IMR-90 (cell line): ENCODE data around the gene VIT. TPM values are rescaled to one million over a fixed set of nuclear protein-coding genes. Genes with fewer than 3 reads are reported as not detected.

ENCODE experiments used
- ATAC-seq: fragments of 200-7000 bp; cut with Tn5 transposase; 2 replicates; pipeline ENCODE4 v1.9.1; 2020; ENCODE audit warnings: low read depth, mild to moderate bottlenecking, moderate library complexity
- BruUV-seq: library from RNA; stranded (reverse); fragments of 400-500 nt; replicated peaks from 2 replicates; lab custom pipeline; 2021; lab: Mats Ljungman, UMichigan
- CTCF ChIA-PET: fragments of 300-600 bp; formaldehyde crosslinking; extraction: SDS; loops from one replicate; lab custom pipeline; 2021; ENCODE audit warnings: antibody characterized with exemption; lab: Yijun Ruan, JAX
- POLR2A ChIA-PET: fragments of 300-600 bp; sonication (Branson Sonifier 250); formaldehyde crosslinking; loops from one replicate; lab custom pipeline; 2022; ENCODE audit warnings: antibody characterized with exemption; ENCODE audit not compliant: unreplicated experiment; lab: Charles Lee
- DNase-seq: peaks from one replicate; pipeline ENCODE4 v3.0.0; 2013
- H2AFZ ChIP-seq: replicated peaks from 2 replicates; pipeline ENCODE3; 2013; ENCODE audit warnings: low read length, mild to moderate bottlenecking; ENCODE audit not compliant: poor library complexity
- H2AK5ac ChIP-seq: 2 replicates; pipeline ENCODE4 v1.6.1; 2013; ENCODE audit warnings: low read depth, low read length, inconsistent platforms
- H2AK9ac ChIP-seq: replicated peaks from 2 replicates; pipeline ENCODE3; 2013; ENCODE audit warnings: mild to moderate bottlenecking, low read depth, low read length, moderate library complexity; ENCODE audit not compliant: poor library complexity
- H2BK120ac ChIP-seq: 2 replicates; pipeline ENCODE4 v1.6.1; 2013; ENCODE audit warnings: low read depth, low read length, inconsistent platforms
- H2BK15ac ChIP-seq: 3 replicates; pipeline ENCODE4 v1.6.1; 2013; ENCODE audit warnings: low read depth, low read length, inconsistent platforms
- H2BK20ac ChIP-seq: 2 replicates; pipeline ENCODE4 v1.6.1; 2013; ENCODE audit warnings: low read depth, mild to moderate bottlenecking, inconsistent platforms, low read length, moderate library complexity
- H2BK5ac ChIP-seq: 2 replicates; pipeline ENCODE4 v1.6.1; 2013; ENCODE audit warnings: mild to moderate bottlenecking, low read depth, low read length, inconsistent platforms; ENCODE audit not compliant: poor library complexity, severe bottlenecking
- H3K14ac ChIP-seq: replicated peaks from 2 replicates; pipeline ENCODE4 v1.6.1; 2013; ENCODE audit warnings: low read depth, low read length, inconsistent platforms
- H3K18ac ChIP-seq: 2 replicates; pipeline ENCODE4 v1.6.1; 2013; ENCODE audit warnings: low read depth, low read length, control low read depth
- H3K23ac ChIP-seq: 2 replicates; pipeline ENCODE4 v1.6.1; 2013; ENCODE audit warnings: low read depth, low read length, inconsistent platforms
- H3K27ac ChIP-seq: 2 replicates; pipeline ENCODE4 v1.5.1; 2013; ENCODE audit warnings: mild to moderate bottlenecking, control low read depth, low read length; ENCODE audit not compliant: insufficient read depth
- H3K27me3 ChIP-seq: 2 replicates; pipeline ENCODE4 v1.6.1; 2013; ENCODE audit warnings: low read length; ENCODE audit not compliant: control insufficient read depth, insufficient read depth
- H3K36me3 ChIP-seq: 2 replicates; pipeline ENCODE4 v1.6.1; 2013; ENCODE audit warnings: low read length, mixed read lengths; ENCODE audit not compliant: control insufficient read depth, insufficient read depth
- H3K4ac ChIP-seq: 2 replicates; pipeline ENCODE4 v1.6.1; 2013; ENCODE audit warnings: low read depth, low read length, inconsistent platforms
- H3K4me1 ChIP-seq: 2 replicates; pipeline ENCODE4 v1.6.1; 2013; ENCODE audit warnings: low read length, mixed read lengths; ENCODE audit not compliant: control insufficient read depth, insufficient read depth
- H3K4me2 ChIP-seq: 2 replicates; pipeline ENCODE4 v1.6.1; 2013; ENCODE audit warnings: low read depth, mild to moderate bottlenecking, control low read depth, low read length, moderate library complexity
- H3K4me3 ChIP-seq: 2 replicates; pipeline ENCODE4 v1.5.1; 2013; ENCODE audit warnings: low read depth, mild to moderate bottlenecking, control low read depth, low read length, moderate library complexity; ENCODE audit not compliant: insufficient read depth
- H3K56ac ChIP-seq: 2 replicates; pipeline ENCODE4 v1.6.1; 2013; ENCODE audit warnings: low read length, inconsistent platforms; ENCODE audit not compliant: insufficient read depth; ENCODE audit errors: extremely low read depth
- H3K79me1 ChIP-seq, 2 experiments: 2 replicates each; pipeline ENCODE4 v1.6.1; 2013; ENCODE audit warnings: low read length in 2 of 2, inconsistent platforms in 1 of 2, low read depth in 1 of 2
- H3K9ac ChIP-seq: 2 replicates; pipeline ENCODE4 v1.6.1; 2013; ENCODE audit warnings: low read depth, low read length, control low read depth
- H3K9me1 ChIP-seq: 2 replicates; pipeline ENCODE4 v1.6.1; 2013; ENCODE audit warnings: low read length, inconsistent platforms; ENCODE audit not compliant: insufficient read depth
- H3K9me3 ChIP-seq: 2 replicates; pipeline ENCODE4 v1.6.1; 2013; ENCODE audit warnings: low read length; ENCODE audit not compliant: control insufficient read depth, insufficient read depth
- H4K20me1 ChIP-seq: 2 replicates; pipeline ENCODE4 v1.6.1; 2013; ENCODE audit warnings: low read length, inconsistent platforms; ENCODE audit not compliant: insufficient read depth
- H4K5ac ChIP-seq: 2 replicates; pipeline ENCODE4 v1.6.1; 2013; ENCODE audit warnings: mild to moderate bottlenecking, low read depth, low read length, control low read depth
- H4K8ac ChIP-seq, 2 experiments: 2 replicates each; pipeline ENCODE4 v1.6.1; 2013; ENCODE audit warnings: low read depth in 2 of 2, low read length in 2 of 2, control low read depth in 1 of 2, inconsistent platforms in 1 of 2
- H4K91ac ChIP-seq: 2 replicates; pipeline ENCODE4 v1.6.1; 2013; ENCODE audit warnings: low read depth, low read length, inconsistent platforms; ENCODE audit not compliant: insufficient read depth
- BHLHE40 ChIP-seq: fragments of 150-350 bp; IDR thresholded peaks from 2 replicates; pipeline ENCODE4 v1.6.1; 2016; ENCODE audit warnings: mild to moderate bottlenecking, low read depth, low read length
- CEBPB ChIP-seq: IDR thresholded peaks from 2 replicates; pipeline ENCODE4 v1.6.1; 2012; ENCODE audit warnings: low read depth, low read length, improper control_type of control experiment
- CHD1 ChIP-seq: IDR thresholded peaks from 2 replicates; pipeline ENCODE4 v1.6.1; 2012; ENCODE audit warnings: low read depth, low read length, improper control_type of control experiment
- FOS ChIP-seq: fragments of 150-350 bp; IDR thresholded peaks from 2 replicates; pipeline ENCODE4 v1.6.1; 2016; ENCODE audit warnings: low read depth, low read length
- MAFK ChIP-seq: IDR thresholded peaks from 2 replicates; pipeline ENCODE4 v1.6.1; 2012; ENCODE audit warnings: low read depth, low read length, improper control_type of control experiment
- MAZ ChIP-seq: IDR thresholded peaks from 2 replicates; pipeline ENCODE4 v1.6.1; 2012; ENCODE audit warnings: low read depth, mild to moderate bottlenecking, low read length, improper control_type of control experiment, moderate library complexity, borderline replicate concordance
- MXI1 ChIP-seq: IDR thresholded peaks from 2 replicates; pipeline ENCODE4 v1.6.1; 2012; ENCODE audit warnings: low read depth, mild to moderate bottlenecking, low read length, moderate library complexity, borderline replicate concordance
- NFE2L2 ChIP-seq: fragments of 150-350 bp; IDR thresholded peaks from 2 replicates; pipeline ENCODE4 v1.6.1; 2016; ENCODE audit warnings: low read depth, mild to moderate bottlenecking, low read length
- POLR2A ChIP-seq: IDR thresholded peaks from 2 replicates; pipeline ENCODE4 v1.6.1; 2012; ENCODE audit warnings: mild to moderate bottlenecking, low read depth, low read length
- RAD21 ChIP-seq: IDR thresholded peaks from 2 replicates; pipeline ENCODE4 v1.6.1; 2012; ENCODE audit warnings: low read length, improper control_type of control experiment
- RCOR1 ChIP-seq: IDR thresholded peaks from 2 replicates; pipeline ENCODE4 v1.6.1; 2012; ENCODE audit warnings: mild to moderate bottlenecking, low read length, improper control_type of control experiment; ENCODE audit not compliant: insufficient replicate concordance
- RFX5 ChIP-seq: IDR thresholded peaks from 2 replicates; pipeline ENCODE4 v1.8.0; 2012; ENCODE audit warnings: low read depth, mild to moderate bottlenecking, low read length, moderate library complexity
- SMC3 ChIP-seq: fragments of 150-350 bp; IDR thresholded peaks from 2 replicates; pipeline ENCODE4 v1.6.1; 2016; ENCODE audit warnings: low read depth, mild to moderate bottlenecking, antibody characterized with exemption, low read length, moderate library complexity
- WGBS, 2 experiments: methylation state at CpG; one replicate each; pipeline versions ENCODE4 v1.1.5 to v1.1.7; 2013; ENCODE audit warnings: missing lambda C conversion rate in 2 of 2; ENCODE audit not compliant: insufficient read length in 1 of 2; ENCODE audit errors: extremely low coverage in 2 of 2; 5-methylcytosine and 5-hydroxymethylcytosine counted together
- dilution Hi-C: fragments of 300-500 bp; cut with HindIII; formaldehyde crosslinking; loops from one replicate; pipeline ENCODE4 v1.14.3; 2018; ENCODE audit warnings: low sequenced_read_pairs; ENCODE audit not compliant: unreplicated experiment
- in situ Hi-C: fragments of 300-500 bp; cut with MboI; formaldehyde crosslinking; loops from 3 replicates; pipeline ENCODE4 v1.14.3; 2019; ENCODE audit warnings: low sequenced_read_pairs, inconsistent platforms, mixed read lengths
- intact Hi-C: fragments of 100-400 bp; cut with micrococcal nuclease; formaldehyde crosslinking; loops from 2 replicates; pipeline ENCODE4 v1.10.0; 2022
- polyA plus RNA-seq, 3 experiments: library from polyadenylated mRNA; depleted of rRNA; stranded (reverse); fragments of >200 nt; gene quantifications; 2 replicates each; pipeline ENCODE4 v1.2.3, GENCODE V29; 2012; ENCODE audit warnings: low replicate concordance in 1 of 3
- total RNA-seq: library from RNA; depleted of rRNA; stranded (reverse); fragments of >200 nt; gene quantifications from 2 replicates; pipeline ENCODE4 v1.2.3, GENCODE V29; 2012
- TF ChIP-seq, protein P1 (sequence below): conservative IDR thresholded peaks from 2 replicates; pipeline ENCODE4 v1.5.1; 2012; ENCODE audit warnings: mild to moderate bottlenecking, low read depth, low read length, improper control_type of control experiment
- TF ChIP-seq, protein P2 (sequence below): fragments of 150-350 bp; IDR thresholded peaks from 2 replicates; pipeline ENCODE4 v1.6.1; 2017; ENCODE audit warnings: mild to moderate bottlenecking, antibody characterized with exemption, low read length, low read depth
- TF ChIP-seq, protein P3 (sequence below): fragments of 150-350 bp; IDR thresholded peaks from 2 replicates; pipeline ENCODE4 v1.6.1; 2016; ENCODE audit warnings: low read depth, mild to moderate bottlenecking, low read length, moderate library complexity, borderline replicate concordance

VIT gene
- total and polyA plus RNA-seq, 2 of the 4 experiments (the other 2 are of a cell fraction) = under 0.01 TPM; not detected in 1

DNA sequence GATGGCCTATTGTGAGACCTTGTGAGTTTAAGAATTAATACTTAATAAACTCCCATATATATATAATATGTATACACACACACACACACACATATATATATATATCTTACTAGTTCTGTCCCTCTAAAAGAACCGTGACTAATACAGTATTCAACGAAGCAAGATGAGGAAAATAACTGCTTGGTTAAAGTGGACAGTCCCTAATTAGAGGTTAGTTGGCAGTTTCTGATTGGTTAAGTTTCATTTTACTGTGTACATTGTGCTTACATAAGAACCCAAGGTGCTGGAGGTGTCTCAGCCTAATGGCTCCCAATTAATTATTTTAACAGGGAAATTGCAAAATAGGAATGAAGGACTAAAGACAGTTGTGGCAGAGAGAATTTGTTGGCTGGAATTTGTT is 137.7 kb downstream of the VIT start:
- no TSS peak for BruUV-seq
- H3K27me3 ChIP-seq = no peaks in the 10 kb centered on the region
- TF ChIP-seq BHLHE40 = no peak
- TF ChIP-seq, protein P1, sequence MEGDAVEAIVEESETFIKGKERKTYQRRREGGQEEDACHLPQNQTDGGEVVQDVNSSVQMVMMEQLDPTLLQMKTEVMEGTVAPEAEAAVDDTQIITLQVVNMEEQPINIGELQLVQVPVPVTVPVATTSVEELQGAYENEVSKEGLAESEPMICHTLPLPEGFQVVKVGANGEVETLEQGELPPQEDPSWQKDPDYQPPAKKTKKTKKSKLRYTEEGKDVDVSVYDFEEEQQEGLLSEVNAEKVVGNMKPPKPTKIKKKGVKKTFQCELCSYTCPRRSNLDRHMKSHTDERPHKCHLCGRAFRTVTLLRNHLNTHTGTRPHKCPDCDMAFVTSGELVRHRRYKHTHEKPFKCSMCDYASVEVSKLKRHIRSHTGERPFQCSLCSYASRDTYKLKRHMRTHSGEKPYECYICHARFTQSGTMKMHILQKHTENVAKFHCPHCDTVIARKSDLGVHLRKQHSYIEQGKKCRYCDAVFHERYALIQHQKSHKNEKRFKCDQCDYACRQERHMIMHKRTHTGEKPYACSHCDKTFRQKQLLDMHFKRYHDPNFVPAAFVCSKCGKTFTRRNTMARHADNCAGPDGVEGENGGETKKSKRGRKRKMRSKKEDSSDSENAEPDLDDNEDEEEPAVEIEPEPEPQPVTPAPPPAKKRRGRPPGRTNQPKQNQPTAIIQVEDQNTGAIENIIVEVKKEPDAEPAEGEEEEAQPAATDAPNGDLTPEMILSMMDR = no peak
- no peak for TF ChIP-seq POLR2A
- TF ChIP-seq, protein P2, sequence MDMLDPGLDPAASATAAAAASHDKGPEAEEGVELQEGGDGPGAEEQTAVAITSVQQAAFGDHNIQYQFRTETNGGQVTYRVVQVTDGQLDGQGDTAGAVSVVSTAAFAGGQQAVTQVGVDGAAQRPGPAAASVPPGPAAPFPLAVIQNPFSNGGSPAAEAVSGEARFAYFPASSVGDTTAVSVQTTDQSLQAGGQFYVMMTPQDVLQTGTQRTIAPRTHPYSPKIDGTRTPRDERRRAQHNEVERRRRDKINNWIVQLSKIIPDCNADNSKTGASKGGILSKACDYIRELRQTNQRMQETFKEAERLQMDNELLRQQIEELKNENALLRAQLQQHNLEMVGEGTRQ = no peak
- TF ChIP-seq MXI1 = no peak
- TF ChIP-seq RFX5 = no peak
- no peak for TF ChIP-seq SMC3
- no peak for TF ChIP-seq CEBPB
- no peak for TF ChIP-seq CHD1
- TF ChIP-seq RAD21 = no peak
- no peak for TF ChIP-seq MAZ
- no peak for TF ChIP-seq RCOR1
- no peak for TF ChIP-seq MAFK
- no peak for TF ChIP-seq FOS
- TF ChIP-seq, protein P3, sequence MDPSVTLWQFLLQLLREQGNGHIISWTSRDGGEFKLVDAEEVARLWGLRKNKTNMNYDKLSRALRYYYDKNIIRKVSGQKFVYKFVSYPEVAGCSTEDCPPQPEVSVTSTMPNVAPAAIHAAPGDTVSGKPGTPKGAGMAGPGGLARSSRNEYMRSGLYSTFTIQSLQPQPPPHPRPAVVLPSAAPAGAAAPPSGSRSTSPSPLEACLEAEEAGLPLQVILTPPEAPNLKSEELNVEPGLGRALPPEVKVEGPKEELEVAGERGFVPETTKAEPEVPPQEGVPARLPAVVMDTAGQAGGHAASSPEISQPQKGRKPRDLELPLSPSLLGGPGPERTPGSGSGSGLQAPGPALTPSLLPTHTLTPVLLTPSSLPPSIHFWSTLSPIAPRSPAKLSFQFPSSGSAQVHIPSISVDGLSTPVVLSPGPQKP = no peak
- TF ChIP-seq NFE2L2 = no peak
- WGBS, 2 experiments = no CpG with 5 or more reads among the region's 2 CpGs
- no peak overlapping the region for H3K23ac ChIP-seq
- no peak overlapping the region for H2AK5ac ChIP-seq
- in situ Hi-C loops (no loop called here), intact Hi-C loops (no loop called here), dilution Hi-C loops (no loop called here)
- no peak overlapping the region for H2BK5ac ChIP-seq
- POLR2A ChIA-PET = no interaction called here
- H3K9me1 ChIP-seq = no peaks in the 10 kb centered on the region
- H2BK20ac ChIP-seq = no peak overlapping the region
- no peak overlapping the region for H2BK120ac ChIP-seq
- CTCF ChIA-PET = no interaction called here
- H4K8ac ChIP-seq = no peak overlapping the region
- H2AFZ ChIP-seq = no peak overlapping the region
- no peaks in the 10 kb centered on the region for H3K9me3 ChIP-seq
- no peak overlapping the region for H2AK9ac ChIP-seq
- no peaks in the 10 kb centered on the region for H3K36me3 ChIP-seq
- no peaks in the 10 kb centered on the region for H3K79me1 ChIP-seq
- no peak overlapping the region for H3K4ac ChIP-seq
- no peak overlapping the region for H3K4me3 ChIP-seq
- H4K20me1 ChIP-seq = no peaks in the 10 kb centered on the region
- no peak overlapping the region for H3K56ac ChIP-seq
- no peak overlapping the region for H4K5ac ChIP-seq
- no peak overlapping the region for H3K14ac ChIP-seq
- ATAC-seq (no peak), DNase-seq (no peak)
- no peak overlapping the region for H3K4me2 ChIP-seq
- H3K27ac ChIP-seq = no peak overlapping the region
- no peak overlapping the region for H3K9ac ChIP-seq
- no peak overlapping the region for H3K18ac ChIP-seq
- H4K91ac ChIP-seq = no peak overlapping the region
- no peaks in the 10 kb centered on the region for H3K4me1 ChIP-seq
- no peak overlapping the region for H2BK15ac ChIP-seq
